ENCODE results near the gene IL22RA1.

The IL22RA1 gene

DNA sequence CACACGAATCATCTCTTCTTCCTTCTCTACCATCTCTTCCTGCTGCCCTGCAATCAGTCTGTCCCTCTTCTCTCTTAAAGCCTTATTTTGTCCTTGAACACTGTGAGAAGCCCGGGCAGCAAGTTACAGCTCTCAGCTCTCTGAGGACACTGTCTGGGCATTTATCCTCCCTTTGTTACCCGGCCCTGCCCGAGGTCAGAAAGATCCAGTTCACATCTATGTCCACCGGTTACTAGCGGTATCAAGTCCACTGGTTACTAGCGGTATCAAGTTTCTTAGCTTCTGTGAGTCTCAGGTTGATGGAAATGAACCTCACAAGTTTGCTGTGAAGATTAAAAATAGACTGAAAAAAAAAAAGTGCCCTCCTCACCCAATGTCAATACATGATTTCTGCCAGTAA is 25.3 kb upstream of the IL22RA1 start:
- in situ Hi-C loops (cut with MboI; ENCODE audit: low sequenced_read_pairs): no loop called here

- in situ Hi-C loops (cut with MboI; ENCODE audit: low sequenced_read_pairs): no loop called here
Measured at GRCh38 chr1:24167008-24167407, 24.1 kb upstream of the IL22RA1 start.

GRCh38 chr1:24165500-24165899 is 22.6 kb upstream of the IL22RA1 start:
- in situ Hi-C loops (cut with MboI; ENCODE audit: low sequenced_read_pairs): no loop called here

- in situ Hi-C loops (cut with MboI; ENCODE audit: low sequenced_read_pairs): no loop called here
Measured at GRCh38 chr1:24164004-24164403, 21.1 kb upstream of the IL22RA1 start.

- in situ Hi-C loops (cut with MboI; ENCODE audit: low sequenced_read_pairs): no loop called here
Measured at GRCh38 chr1:24162201-24162600, 19.3 kb upstream of the IL22RA1 start.

DNA sequence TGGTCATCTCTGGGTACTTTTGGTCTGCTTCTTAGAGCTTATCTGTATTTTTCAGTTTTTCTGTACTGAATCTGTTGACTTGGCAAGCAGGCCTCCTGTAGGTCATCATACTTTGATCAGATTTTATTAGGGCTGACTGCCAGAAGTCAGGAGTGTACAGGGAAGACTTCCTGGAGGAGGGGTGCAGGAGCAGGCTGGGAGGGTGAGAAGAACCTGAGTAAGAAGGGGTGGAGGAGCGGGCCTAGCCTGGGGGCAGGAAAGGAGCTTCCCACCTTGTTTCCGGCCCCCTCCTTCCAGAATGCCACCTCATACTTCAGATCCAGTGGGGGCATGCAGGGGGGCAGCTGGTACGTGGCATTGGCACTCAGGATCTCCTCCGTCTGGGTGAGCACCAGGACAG is 18.3 kb upstream of the IL22RA1 start:
- in situ Hi-C loops (cut with MboI; ENCODE audit: low sequenced_read_pairs): no loop called here

DNA sequence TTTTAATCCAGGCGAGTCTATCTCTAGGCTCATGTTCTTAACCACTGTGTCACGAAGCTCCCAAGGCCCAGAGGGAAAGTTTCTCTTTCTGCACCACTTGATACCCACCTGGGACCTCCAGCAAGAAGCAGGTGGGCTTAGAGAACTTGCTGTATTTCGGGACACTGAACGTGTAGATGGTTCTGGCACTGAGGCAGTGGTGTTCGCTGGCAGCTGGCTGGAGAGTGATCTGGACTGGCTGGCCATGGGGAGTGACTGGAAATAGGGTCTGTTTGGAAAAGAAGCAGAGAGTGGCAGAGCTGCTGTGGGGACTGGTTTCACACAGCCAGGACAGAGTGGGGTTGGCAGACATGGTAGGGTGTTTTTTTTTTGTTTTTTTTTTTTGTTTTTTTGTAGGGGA is 16.4 kb upstream of the IL22RA1 start:
- in situ Hi-C loops (cut with MboI; ENCODE audit: low sequenced_read_pairs): no loop called here

- in situ Hi-C loops (cut with MboI; ENCODE audit: low sequenced_read_pairs): no loop called here
Measured at GRCh38 chr1:24157918-24158481, 15.1 kb upstream of the IL22RA1 start.

DNA sequence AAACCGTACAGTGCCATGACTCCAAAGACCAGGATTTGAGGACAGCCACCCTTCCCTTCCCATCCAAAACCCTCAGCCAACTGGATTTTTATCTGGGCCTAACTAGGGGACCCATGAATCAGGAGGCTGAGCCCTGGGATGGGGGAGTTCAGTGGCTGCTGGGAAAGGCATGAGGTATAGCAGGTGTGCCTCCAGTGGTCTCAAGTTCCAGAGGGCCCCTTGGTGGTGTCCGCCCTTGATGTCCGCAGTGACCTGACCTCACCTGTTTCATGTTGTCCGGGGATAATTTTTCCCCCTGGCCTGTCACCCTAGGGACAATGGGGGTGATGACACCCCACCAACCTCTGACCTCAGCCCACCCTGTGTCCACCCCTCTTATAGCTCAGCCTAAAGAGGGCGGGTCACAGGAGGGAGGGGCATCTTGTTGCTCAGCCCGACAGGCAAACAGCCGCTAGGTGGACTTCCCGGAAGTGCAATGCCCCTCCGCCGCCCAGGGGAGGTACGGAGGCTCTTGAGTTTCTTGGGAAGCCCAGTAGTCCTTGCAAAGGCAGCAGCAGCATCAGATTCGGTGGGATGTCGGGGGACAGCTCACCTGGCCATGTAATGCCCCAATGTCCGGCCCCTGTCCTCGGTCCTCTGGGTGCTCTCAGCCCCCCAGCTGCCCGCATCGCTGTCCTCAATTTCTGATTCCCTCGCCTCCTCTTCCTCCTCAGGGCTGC is 13.8 kb upstream of the IL22RA1 start:
- in situ Hi-C loops (cut with MboI; ENCODE audit: low sequenced_read_pairs): no loop called here

DNA sequence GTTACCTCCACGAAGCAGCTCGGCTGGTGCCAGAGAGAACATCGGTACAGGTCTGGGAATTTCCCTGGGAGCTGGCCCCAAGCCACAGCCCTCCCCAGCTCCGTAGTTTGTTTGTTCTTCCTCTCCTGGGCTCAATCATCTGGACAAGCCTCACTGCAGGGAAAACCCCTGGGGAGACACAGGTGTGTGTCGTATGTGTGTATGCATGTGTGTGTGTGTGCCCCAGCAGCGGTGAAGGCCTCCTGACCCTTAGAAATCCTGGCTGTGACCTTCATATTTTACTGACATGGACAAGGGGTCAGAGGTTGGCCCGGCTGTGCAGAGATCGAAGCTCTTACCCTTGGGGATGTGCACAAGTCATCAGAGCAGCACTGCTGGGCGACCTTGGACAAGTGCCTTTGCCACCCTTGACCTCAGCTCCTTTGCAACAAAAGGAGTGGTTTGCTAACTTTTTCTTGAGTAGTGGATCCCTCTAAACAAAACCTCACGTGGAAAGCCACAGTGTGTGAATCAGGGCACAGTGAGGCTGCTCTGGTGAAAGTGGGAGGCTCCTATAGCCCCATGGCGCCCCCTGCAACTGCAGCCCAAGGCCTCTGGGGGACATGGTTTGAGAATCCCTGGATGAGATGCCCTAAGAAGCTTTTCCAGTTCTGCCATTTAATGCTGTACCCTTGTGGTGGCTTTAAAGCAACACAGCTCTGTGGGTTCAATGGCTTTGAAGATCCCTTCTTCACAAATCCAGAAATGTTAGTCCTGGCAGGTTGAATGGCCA is 12.3 kb upstream of the IL22RA1 start:
- in situ Hi-C loops (cut with MboI; ENCODE audit: low sequenced_read_pairs): no loop called here

DNA sequence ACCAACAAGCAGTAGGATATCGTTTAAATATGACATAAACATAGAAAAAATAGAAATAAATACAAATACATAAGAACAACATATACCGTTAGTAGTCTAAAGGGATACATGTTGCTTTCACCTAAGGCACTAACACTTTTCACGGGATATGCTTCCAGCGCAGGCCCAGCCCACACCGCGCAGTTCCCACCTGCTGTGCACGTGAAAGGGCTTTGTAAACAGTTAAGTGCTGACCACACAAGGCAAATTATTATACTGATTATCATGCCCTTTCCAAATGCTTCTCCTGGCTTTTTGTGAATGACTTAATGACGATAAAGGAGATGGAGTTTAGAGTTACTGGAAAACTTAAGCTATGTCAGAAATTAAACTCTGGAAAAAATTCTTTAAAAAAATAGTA is 11.3 kb upstream of the IL22RA1 start:
- in situ Hi-C loops (cut with MboI; ENCODE audit: low sequenced_read_pairs): no loop called here

GRCh38 chr1:24152631-24153494 is 9.9 kb upstream of the IL22RA1 start:
- in situ Hi-C loops (cut with MboI; ENCODE audit: low sequenced_read_pairs): no loop called here

GRCh38 chr1:24151175-24151533 is 8.2 kb upstream of the IL22RA1 start:
- in situ Hi-C loops (cut with MboI; ENCODE audit: low sequenced_read_pairs): no loop called here

GRCh38 chr1:24150234-24151174 is 7.6 kb upstream of the IL22RA1 start:
- in situ Hi-C loops (cut with MboI; ENCODE audit: low sequenced_read_pairs): no loop called here

GRCh38 chr1:24149866-24150233 is 6.9 kb upstream of the IL22RA1 start:
- in situ Hi-C loops (cut with MboI; ENCODE audit: low sequenced_read_pairs): no loop called here

DNA sequence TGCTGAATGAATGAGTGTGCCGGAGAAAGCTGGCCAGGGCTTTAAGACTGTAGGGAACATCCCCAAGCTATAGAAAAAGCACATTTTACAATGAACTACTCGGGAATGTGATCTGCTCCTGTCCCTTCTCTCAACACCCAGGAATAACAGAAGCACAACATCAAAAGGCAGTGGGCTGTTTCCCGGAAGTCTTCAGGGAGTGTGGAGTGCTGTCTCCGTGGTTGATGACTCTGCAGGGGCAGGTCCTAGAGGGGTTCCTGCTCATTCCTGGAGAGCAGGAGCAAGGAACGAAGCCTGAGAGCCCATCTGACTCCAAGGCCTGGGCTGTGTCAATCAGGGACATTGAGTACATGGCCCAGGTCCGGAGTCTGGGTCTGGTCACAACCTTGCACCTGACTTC is 4.9 kb upstream of the IL22RA1 start:
- in situ Hi-C loops (cut with MboI; ENCODE audit: low sequenced_read_pairs): no loop called here

DNA sequence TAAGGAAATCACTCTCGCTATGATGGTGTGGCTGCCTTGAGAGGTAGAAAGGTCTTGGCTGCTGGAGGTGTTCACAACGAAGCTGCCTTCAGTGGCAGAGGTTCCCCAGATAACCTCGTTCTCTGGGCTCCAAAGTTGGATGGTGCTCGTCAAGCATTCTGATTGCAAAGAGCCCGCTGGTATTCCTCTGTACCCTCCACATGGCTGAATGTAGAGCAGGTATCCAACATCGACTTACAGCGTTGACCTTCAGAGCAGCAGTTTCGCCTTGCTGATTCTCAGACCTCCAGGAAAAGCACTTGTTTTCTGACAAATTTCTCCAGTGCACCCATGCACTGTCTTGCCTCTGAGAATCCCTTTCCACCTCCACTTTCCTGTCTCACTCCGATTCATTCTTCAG is 4.3 kb upstream of the IL22RA1 start:
- in situ Hi-C loops (cut with MboI; ENCODE audit: low sequenced_read_pairs): no loop called here

- in situ Hi-C loops (cut with MboI; ENCODE audit: low sequenced_read_pairs): no loop called here
Measured at GRCh38 chr1:24141311-24141997, 1.5 kb downstream of the IL22RA1 start.

DNA sequence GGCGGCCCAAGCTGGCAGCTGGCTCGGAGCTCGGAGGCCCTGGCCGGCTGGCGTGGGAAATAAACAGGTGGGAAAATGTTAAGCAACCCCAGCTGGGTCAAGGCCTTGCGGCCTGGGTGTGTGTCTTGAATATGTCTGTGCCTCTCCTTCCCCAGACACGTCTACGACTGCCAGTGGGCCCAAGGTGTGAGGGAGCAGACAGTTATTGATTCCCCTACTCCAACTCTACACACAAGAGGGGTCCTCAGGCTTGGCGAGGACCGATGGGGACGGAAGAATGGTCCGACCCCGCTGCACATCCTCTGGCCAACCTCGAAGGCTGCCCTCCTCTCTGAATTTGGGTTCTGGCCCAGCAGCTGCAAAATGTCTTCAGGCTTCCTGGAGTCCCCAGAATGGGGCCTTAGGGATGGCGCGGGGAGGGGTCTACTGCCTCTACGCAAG is 2.2 kb downstream of the IL22RA1 start:
- in situ Hi-C loops (cut with MboI; ENCODE audit: low sequenced_read_pairs): no loop called here

All from HL-60/S4 (cell line).